Activated CD4-positive, alpha-beta T cell treated with anti-CD3 and anti-CD28 coated beads, Interleukin-2, amount 50 U/mL, for 4 hours (primary cell): Measurements from ENCODE around the gene FRS3.

Source experiments
- DNase-seq, 2 experiments: peaks; one replicate each; pipeline ENCODE4 v3.0.0-alpha.2; 2020

The FRS3 gene

DNA sequence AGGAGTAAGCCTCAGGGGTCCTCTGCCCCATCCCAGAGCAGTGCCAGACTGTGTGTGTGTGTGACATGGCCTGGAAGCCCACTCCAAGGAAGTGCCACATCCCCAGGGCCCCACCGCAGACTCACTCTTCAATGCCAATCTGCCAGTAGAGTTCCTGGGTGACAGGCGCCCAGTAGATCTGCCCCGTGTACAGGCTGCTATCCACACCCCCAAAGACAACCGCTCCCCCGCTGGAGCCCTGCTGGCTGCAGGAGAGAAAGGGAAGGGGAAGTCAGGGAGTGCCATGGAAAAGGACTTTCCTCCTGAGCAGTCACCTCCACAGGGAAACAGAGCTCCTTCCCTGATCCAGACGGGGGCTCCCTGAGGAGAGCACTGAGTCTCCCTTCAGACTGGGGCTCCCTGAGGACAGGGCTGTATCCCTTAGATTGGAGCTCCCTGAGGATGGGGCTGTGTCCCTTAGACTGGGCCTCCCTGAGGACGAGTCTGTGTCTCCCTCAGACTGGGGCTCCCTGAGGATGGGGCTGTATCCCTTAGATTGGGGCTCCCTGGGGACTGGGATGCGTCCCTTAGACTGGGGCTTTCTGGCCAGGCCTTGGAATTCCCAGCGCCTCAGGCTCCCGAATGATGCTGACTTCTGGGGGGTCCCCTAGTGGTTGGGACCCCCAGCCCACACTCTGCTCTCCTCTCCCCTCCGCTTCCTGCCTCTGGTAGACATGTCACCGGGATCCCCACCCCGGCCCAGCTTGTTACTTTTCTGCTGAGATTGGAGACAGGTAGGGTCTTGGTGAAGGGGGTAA lies 39.1 kb downstream of the FRS3 start:
- no peak for DNase-seq

DNA sequence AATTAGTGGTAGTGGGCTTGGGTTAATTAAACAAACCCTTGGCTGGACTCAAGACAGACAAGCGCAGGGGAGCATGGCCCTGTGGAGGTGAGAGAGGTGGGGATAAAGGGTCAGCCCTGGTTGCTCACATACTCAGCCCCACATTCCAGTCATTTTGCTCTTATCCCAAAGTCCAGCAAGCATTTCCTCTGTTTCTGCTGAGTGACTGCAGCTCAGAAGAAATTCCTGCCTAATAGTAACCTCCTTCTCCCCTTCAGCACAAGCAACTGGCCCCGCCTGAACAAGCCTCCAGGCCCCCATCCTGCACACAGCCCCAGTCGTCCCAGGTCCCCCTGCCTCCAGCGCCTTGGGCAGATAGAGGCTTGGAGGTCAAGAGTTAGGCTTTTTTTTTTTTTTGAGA lies 40.7 kb downstream of the FRS3 start:
- DNase-seq: no peak

DNA sequence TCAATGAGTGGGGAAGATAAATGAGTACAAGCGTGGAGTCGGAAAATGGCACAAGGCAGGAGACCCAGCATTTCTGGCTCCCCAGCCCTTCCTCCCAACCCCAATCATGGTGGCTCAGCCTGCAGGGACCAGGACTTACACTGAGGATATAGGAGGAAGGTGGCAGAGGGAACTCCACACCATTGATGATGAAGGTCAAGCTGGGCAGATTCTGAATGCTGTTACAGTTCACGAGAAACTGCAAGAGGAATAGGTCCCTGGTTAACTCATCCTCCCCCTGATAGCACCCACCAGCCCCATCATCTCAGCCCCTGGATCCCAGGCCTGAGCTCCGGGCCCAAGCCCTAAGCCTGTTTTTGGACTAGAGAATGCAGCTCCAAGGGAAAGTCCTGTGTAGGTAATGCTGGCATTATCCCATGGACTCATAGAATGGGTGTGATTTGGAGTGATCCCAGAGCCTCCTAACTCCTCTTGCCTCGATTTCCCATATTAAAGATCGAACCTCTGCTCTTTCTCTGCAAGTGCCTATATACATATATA lies 42.0 kb downstream of the FRS3 start:
- no peak for DNase-seq

DNA sequence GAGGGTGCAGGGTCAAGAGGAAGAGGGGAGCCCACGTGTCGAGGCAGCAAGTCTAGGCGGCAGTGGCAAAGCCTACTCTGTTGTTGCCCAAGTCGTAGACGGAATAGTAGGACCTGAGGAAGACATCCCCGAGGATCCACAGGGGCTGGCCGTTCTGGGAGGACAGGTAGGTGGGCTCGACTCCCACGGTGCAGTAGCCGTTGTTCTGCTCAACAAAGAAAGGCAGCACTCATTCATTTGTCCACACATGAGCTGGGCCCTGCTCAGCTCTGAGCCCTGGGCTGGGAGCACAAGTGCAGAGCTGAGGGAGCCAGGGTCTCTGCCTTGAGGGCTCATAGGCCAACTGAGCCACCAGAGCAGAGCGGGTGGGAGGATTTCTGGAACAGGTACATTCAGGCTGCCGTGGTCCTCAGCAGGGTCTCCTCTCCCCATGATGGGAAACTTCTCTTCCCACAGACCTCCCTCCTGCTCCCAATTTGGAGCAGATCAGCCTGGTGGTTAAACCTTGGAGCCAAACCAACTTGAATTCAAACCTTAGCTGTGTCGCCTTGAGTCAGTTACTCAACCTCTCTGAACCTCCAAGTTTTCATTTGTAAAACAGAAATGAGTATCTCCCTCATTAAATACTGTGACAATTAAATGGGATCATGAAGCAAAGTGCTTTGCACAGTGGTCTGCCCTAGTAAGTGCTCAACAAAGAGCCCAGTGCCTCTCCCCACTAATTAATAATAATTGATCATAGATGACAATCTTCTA lies 42.7 kb downstream of the FRS3 start:
- no peak for DNase-seq

DNA sequence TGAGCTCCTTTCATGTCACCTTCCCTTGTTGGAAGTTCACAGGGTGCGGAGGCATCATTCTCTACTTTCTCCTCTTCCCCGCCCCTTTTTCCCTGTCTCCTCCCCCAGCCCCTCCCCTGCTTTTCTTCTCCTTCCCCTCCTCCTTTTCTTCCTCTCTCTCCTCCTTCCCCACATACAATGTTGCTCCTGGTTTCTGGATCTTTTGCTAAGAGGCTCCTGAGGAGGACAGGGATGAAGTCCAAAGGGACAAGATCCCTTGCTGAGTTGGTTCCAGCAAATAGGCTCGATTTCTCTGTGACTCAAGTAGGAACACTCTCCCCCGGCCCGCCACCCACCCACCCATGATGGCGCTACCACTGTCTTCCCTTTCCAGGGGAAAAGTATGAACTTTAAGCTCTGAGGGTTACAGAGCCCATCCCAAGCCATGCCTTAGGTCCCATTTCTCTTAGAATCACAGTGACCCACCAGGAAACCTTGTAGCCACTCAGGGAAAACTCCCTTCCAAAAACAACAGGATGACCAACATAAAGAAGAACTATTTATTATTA lies 43.4 kb downstream of the FRS3 start:
- no peak for DNase-seq

DNA sequence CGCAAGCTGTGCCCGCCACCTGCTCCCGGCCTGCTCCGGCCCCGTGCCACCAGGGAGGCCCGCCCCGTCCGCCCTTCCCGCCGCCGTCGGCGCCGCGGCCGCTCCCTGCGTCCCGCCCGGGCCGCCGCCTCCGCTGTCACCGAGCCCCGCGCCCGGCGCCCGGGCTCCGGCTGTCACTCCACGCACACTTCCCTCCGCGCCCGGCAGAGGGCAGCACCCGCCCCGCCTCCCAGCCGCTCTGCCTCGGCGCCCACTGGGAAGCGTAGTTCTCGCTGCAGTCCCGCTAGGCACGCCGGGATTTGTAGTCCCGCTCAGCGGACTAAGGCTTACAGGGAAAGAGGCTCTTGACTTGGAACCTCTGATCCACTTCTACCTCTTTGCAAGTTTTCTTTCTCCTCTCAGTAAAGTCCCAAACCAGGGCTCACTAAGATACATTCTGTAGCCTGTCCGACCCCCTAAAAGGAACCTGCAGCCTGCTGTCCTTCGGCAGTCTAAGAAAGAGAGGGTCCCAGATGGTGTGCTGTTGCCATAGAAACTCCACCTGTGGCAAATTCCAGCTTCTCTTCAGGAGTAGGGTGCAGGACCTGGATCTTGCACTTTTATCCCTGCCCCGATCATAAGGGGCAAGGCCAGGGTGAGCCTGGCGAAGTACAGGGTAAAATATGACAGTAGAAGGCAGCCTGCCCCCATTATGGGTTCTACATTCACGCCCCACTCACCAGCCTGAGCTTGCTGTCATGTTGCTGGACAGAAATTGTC lies 44.1 kb downstream of the FRS3 start, which contains the start of gene TFEB:
TSS of gene TFEB (minus strand) at position 182 of the 759 bp plus-strand sequence. CDS start 44,395 bp downstream, outside the sequence.
- DNase-seq: peak; percentile 91 to 92

DNA sequence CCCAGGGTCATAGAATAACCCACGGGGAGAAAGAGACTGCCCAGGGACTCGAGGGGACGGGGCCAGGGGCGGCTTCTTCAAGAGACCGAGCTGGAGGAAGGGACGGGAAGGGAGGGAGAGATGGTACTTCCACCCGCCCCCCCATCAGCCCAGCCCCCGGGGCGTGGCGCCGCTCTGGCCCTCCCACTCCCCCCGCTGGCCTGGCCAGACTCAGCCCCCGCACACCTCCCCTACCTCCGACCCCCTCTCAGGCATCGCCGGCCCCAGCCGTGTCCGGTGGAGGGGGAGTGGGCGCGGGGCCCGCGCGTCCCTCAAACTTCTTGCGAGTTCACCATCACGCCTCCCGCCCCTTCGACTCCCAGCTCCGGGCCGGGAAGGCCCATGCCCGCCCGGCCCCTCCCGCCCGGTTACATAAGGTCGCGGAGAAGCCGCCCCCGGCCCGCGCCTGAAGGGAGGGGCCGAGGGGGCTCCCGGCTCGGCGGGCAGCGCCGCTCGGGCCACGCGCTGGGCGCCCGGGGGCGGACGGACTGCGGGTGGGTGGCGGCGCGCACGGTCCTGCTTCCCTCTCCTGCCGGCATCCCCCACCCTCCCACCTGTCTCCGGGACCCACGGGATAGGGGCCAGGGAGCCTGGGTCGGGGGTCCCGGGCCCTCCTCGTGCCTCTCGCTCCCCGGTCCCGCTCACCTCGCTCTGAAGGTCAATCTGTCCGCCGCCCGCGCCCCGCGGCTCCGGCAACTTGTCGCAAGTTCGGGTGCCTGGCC lies 44.9 kb downstream of the FRS3 start:
- peak; percentile 51 for DNase-seq

DNA sequence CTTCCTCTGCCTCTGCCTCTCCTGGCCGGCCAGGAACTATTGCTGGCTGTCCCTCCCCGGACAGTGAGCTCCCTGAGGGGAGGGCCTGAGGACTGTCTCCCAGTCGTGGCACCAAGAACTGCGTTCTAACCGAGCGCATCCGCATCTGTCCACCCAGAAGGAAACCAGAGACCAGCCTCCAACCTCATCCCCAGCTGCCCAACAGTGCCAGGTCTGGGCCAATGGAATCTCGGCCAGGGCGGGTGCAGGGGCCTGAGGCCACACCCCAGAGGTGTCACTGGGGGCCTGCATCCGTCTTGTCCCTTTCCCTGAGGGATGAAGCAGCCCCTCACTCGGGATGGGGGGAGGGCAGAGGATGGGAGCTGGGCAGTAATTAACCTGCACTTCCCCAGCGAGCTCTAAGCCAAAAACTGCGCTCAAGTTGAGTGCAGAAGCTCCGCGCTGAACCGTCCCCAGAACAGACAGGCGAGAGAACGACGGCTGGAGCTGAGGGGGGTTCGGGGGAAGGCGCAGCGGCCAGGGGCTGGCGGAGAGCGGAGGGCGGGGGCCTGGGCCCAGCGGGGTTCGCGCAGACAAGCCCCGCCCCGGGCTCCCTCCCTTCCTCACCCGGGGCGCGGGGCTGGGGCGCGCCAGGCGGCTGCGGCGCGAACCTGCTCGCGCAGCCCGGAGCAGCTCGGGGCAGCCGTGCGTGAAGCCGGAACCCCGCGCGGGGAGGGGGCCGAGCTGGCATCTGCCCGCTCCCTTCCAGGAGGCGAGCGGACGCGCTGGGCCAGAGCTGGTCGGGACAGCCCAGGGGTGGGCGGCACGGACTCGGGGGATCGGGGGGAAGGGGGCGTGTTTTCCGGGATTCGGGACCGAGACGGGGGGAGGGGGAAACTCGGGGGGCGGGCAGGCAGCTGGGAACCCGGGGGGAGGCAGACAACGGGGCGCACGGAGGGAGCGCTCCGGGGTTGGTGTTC lies 45.7 kb downstream of the FRS3 start:
- peak; percentile 46 to 49 for DNase-seq

DNA sequence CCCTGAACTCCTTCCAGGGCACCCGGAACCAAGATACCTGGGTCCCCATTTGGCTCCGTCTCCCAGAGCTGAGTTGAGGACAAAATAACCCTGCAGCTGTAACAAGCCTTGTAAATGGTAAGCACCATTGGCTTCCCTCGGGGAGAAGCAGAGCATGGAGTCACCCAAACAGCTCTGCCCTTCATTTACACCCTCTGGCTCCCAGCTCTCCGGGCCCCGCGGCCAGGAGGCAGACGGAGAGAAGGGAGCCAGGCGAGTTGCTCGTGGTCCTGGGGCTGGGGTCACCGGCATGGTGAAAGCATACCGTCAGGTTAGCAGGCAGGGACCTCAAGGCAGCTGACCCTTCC lies 46.4 kb downstream of the FRS3 start:
- DNase-seq: no peak

DNA sequence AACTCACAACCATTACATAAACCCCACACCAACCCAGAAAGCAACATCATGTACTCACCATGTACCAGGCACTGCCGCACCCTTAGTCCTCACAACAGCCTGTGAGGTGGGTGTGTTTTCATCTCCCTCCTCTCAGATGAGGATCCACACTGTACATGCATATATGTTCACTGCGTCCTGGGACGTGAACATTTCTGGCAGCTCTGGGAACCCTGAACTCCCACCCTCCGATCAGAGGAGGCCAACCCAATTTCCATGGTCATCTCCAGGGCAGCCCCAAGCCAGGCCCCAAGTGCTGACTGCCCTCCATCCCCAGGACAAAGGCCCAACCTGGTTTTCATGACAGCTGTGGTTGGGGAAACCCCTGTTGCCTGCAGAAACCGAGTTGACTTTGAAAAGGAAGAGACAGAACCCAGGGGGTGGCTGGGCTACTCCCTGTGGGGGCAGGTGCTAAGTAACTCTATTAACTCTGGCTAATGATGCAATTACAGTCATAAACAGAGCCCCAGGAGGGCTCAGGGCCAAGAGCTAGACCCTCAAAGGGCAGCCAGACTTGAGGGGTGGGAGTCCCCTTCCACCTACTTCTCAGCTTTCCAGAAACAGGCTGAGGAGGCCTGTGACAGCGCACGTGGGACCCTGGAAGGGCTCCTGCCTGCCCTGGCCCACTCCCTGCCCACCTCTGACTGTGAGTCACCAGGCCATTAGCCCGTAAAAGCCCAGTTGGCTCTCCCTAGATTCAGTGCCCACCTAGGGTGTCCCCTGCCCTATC lies 46.9 kb downstream of the FRS3 start:
- peak; percentile 37 to 42 for DNase-seq

DNA sequence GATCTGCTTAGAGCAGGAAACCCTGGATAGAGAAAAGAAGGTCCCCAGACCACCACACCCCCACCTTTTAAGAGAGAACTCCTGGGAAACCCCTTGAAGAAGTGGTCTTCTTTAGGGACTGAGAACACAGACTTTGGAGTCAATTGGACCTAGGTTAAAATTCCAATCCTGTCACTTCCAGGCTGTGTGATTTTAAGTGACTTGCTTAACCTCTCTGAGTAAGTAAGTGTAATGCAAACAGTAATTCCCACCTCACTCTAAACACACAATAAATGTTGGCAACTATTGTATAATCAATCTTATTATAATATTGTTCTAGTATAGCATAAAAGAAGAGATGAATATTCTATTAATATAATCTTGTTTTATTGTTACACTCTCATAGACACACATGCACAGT lies 47.6 kb downstream of the FRS3 start:
- DNase-seq: no peak

DNA sequence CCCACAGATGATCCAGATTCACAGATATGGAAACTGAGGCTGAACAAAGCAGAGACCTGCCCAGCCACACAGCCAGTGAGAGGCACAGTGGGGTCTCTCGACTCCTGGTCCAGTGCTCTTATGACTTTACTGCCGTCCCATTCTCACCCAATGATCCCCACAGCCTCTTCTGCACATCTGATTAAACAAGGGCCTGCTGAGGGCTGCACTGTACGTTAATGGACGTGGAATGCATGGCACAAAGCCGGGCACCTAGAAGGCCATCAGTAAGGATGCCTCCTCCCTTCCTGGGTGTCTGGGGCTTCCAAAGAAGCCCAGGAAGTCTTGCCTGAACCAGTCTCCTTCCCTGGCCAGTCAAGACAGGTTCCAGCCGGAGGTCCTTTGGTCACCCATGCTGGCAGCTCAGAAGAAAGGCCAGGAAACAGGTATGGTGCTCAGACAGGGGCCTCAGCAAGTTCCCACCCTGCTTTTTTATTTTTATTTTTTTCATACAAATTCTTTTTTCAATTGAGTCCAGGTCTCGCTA lies 48.1 kb downstream of the FRS3 start:
- DNase-seq: no peak

DNA sequence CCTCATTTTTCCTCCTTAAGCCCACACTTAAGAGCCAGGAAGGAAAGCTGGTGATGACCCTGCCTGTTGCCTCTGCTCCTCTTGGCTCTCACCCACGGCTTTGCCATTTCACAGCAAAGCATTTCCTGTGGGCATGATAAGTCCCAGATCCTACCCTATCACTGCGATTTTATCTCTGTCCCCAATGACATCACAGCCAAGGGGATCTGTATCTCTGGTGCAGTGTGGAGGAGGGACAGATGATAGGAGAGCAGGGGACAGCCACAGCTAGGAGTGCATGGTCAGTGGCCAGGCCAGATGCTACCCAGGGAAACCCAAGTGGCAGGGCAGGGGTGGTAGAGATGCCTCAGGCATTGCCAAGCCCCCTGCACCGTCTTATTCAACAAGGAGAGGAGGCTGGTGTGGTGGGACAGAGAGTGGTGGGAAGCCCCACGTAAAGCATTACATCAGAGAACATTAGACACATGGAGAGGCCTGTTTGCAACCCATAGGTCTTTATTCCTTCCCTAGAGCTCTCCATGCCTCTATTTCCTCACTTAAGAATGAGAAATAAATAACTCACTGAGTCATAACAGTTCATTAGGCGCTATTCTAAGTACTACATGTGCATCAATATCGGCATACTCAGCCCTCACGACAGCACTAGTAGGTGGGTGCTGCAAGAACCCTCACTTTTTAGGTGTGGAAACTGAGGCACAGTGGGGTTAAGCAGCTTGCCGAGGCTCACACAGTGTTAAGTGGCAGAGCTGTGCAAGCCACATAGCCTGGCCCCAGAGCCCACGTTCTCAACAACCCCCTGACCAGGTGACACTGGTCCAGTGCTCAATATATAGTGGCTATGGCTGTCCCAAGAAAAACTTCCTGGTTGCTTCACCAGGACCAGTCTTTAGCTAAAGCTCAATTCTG lies 48.9 kb downstream of the FRS3 start:
- DNase-seq: no peak

DNA sequence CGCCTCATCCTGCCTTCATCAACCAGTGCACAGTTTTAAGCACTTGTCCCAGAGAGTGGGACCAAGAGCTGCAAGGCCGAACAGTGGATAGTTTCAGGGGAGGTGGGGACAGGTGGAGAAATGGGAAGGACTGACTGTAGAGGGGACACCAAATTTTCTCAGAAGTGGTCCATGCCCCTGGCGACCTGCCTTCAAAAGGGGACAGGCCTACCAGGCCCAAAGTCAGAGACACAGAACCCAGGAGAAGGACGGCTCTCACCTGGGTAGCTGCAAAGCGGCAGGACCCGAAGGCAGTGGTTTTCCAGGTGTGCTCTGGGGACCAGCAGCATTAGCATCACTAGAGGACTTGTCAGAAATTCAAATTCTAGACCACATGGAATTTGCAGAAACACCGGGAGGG lies 50.1 kb downstream of the FRS3 start:
- DNase-seq: no peak

DNA sequence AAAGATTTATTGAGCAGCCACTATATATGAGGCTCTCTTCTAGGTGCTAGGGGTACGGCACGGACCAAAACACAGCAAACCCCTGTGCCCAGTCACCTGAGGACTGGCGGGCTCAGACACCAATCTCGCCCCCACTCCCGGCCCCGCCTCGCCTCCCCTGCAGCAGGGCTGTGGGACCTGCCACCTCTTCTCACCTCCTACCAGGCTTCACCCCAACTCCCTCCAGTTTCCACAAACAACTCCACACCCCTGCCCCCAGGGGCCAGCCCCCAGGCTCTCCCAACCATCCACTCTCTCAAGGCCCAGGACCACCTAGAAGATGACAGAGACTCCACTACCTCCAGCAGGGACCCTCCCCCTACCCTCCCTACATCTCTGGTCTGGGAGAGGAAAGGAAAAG lies 50.7 kb downstream of the FRS3 start:
- no peak for DNase-seq

DNA sequence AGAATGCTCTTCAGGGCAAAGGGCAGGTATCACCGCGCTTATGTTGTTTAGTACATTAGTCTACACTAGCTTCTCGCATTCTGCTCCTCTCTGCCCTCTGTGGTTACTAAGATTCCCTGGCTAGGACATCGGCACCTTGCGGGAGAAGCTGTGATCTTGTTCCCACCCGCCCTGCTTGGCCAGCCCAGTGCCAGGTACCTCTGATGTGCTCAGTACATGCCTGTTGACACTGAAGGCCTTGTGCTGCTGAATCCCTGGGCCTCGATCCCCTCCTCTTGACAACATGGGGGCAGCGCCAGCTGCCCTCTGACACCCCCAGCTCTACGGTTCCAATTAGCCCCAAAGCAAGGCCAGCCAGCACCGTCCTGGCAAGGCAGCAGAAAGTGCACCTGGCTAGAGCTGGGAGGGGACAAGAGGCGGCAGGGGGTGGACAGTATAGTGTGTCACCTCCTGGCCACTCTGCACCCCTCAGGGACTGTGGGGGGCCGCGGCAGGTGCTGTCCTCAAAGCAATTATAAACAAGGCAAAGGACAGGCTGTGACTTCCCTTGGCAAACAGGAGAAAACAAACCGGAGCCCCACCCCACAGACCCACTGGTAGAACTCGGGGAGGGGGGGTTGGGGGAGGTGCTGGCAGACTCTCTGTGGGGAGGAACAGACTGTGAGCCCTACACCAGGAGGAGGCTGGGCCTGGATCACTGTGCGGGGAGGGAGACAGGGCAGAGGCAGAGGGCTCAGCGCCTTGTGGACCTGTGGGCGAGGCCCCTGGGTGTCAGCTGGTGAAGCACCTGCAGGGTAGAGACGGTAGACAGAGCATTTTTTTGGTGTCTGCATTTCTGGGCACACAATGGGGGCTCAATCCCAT lies 51.4 kb downstream of the FRS3 start:
- no peak for DNase-seq

DNA sequence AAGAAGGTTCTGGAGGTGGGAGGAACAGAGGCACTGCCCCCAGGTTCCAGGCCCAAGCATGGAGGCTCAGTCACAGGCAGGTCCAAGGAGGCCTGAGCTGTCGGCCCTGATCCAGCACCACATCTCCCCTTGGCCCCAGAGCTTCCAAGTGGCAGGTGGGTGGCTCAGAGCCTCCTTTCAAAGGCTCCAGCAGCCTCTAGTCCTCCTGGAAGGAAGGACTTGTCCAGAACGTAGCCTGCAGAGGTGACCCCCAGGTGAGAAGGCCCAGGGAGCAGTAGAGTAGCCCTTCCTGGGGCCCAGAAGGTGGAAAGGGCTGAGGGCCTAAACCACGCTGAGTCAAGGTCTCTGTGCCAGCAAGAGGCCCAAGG lies 52.0 kb downstream of the FRS3 start:
- DNase-seq: no peak

DNA sequence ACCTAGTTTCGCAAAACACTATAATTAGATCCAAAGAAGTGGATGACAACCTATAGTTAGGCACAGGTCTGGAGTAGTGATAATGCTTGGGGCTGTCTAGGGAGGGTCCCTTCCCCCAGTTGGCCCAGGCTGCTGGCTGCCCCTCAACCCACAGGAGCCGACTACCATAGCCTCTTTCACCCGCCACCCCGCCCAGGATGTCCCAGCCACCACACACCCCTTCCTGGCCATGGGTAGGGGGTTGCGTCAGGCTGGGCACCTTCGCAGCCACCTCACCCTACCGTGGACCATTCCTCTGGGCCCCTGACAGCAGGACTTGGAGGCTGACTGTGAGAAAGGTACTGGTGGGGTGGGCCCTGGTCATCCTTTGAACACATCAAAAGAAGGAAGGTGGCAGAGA lies 52.8 kb downstream of the FRS3 start:
- DNase-seq: no peak
